NCI-H2227 (cell line): ENCODE results near the gene GNA12.
"Not testable (repeated sequence)": the region's sequence is repeated elsewhere in the genome, so short reads cannot be mapped to it uniquely, and the experiment has no call there.

Experiments used
- DNase-seq: peaks from one replicate; lab custom pipeline; 2025; ENCODE audit not compliant: unreplicated experiment; lab: John Stamatoyannopoulos, UW

GNA12 gene

DNA sequence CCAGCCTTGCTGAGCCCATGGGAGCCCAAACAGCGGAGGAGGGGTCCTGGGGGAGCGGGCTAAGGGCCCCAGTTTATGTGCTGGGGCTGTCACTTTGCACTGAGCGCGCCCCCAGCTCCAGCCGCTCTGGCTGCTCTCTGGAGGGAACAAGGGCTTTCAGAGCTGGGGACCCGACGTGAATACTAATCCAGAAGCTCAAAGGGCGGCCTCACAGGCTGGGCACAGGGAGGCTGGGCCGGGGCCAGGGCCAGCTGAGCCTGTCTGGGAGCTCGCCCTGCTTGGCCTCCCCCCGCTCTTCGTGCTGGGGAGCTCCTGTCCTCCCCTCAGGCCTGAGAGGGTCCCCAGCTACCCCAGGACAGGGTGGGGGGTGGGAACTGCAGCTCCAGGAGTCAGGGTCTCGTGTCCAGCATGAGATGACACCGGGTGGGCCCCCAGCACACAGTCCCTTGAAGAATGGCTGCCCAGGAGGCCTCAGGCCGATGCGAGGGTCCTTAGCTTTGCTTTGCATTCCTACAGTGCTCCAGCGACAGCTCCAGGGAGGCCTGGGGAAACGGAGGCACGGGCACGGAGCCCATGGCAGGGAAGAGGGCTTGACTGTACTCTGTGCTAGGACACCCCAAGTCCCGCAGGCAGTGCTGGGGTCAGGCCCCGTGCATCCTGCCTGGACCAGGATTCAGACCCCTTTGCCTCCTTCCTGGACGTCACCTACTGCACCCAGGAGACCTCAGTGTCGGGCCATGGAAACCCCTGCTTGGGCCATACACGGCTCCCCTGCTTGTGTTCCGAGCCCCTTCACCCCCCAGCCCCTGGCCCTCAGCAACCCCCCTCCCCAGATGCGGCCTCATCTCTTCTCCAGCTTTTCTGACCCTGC lies 161.9 kb downstream of the GNA12 start:
- no peak for DNase-seq

- peak; percentile 29 for DNase-seq
These were observed 163.2 kb downstream of the GNA12 start for GRCh38 chr7:2680792-2681490.

DNA sequence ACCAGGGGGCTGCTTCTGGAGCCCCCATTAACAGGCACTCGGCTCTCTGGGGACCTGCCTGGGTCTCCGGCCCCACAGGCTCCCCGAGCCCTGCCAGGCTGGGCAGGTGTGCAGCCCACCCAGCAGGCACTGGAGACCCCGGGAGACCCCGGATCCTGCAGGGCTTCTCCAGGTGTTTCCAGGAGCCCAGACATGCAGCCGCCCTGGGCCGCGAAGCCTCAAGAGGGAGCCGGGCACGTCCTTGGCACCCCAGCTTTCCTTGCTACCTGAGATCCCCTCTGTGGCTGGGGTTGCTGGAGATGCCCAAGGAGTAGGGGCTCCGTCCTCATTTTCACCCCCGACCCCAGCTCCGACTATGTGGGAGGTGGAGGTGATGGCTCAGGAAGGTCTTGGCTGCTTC lies 163.9 kb downstream of the GNA12 start:
- no peak for DNase-seq

DNA sequence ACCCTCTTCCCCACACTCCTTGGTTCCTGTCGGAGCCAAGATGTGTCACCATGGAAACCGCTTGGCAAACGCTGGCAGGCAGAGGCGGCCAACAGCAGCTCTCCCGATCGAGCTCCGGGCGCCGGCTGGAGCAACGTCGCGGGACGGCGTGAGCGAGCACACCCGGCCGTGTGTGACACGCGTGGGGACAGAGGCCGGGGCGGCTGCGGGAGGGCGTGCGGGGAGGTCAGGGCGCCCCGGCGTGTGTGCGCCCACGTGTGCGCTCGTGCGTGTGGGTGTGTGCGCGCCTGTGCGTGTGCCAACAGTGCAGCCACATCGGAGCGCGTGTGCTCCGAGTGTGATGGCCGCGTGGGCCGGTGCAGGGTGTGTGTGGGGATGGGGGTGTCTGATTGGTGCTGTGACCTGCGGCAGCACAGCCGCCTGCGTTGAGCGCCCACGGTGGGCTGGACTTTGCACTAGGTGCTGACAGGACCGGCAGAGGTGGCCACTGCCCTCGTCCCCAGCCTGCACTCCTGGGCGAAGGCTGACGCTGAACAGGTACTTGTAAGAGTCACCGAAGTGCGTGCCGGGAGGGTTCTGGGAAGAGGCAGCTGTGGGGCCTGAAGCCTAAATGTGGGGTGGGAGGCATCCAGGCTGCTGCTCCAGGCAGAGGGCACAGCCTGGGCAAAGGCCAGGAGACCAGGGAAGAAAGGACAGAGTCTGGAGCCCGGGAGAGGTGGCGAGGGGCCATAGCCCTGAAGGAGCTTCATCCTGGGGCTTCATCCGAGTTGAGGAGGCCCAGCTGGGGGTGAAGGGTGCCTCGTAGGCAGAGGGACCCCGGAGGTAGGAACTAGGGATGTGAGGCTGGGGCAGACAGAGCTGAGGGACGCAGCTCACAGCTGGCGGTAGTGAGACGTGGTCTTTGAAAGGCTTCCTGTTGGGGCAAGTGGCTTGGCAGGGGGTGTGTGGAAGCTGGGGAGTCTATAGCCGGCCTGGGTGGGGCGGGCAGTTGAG lies 164.7 kb downstream of the GNA12 start:
- DNase-seq = not testable (repeated sequence)

- DNase-seq = not testable (repeated sequence)
These were observed 165.7 kb downstream of the GNA12 start for GRCh38 chr7:2678454-2678853.
